HepG2 (cell line): Measurements from ENCODE around the gene FLT3LG. TPM values are rescaled to one million over a fixed set of nuclear protein-coding genes. Genes with fewer than 3 reads are reported as not detected.

Source experiments
- AGO2 ChIP-seq: fragments of 200-400 bp; formaldehyde crosslinking; optimal IDR thresholded peaks from 2 replicates; pipeline ENCODE3; 2017; ENCODE audit warnings: mild to moderate bottlenecking, low read depth, low read length, moderate library complexity
- AKAP8 ChIP-seq: sonication (generic); formaldehyde crosslinking; IDR thresholded peaks from 2 replicates; pipeline ENCODE4 v1.5.1; 2020; ENCODE audit warnings: mild to moderate bottlenecking, missing genetic modification reagents
- DR1 ChIP-seq: sonication (generic); formaldehyde crosslinking; IDR thresholded peaks from 2 replicates; pipeline ENCODE4 v1.8.0; 2021; ENCODE audit warnings: mild to moderate bottlenecking, missing genetic modification reagents, inconsistent platforms
- ELF1 ChIP-seq: sonication (generic); formaldehyde crosslinking; IDR thresholded peaks from 2 replicates; pipeline ENCODE4 v1.4.0; 2020; ENCODE audit warnings: missing genetic modification reagents
- FOXA1 ChIP-seq, 2 experiments: fragments of 450-650 bp in 1 of 2; sonication (generic) in 1 of 2; formaldehyde crosslinking in 1 of 2; IDR thresholded peaks; 2 replicates each; pipeline versions ENCODE4 v1.4.0 to v1.6.1; 2016 to 2020; ENCODE audit warnings: missing genetic modification reagents in 1 of 2
- FOXA3 ChIP-seq: IDR thresholded peaks from 2 replicates; pipeline ENCODE4 v1.6.1; 2016; ENCODE audit warnings: missing genetic modification reagents, missing compliant biosample characterization
- HNRNPL ChIP-seq: fragments of 200-400 bp; formaldehyde crosslinking; IDR thresholded peaks from 2 replicates; pipeline ENCODE4 v1.6.1; 2017; ENCODE audit warnings: mild to moderate bottlenecking, low read depth, low read length
- IRF2 ChIP-seq: IDR thresholded peaks from 2 replicates; pipeline ENCODE4 v1.6.1; 2018; ENCODE audit warnings: missing genetic modification reagents, missing compliant biosample characterization
- KDM2A ChIP-seq: sonication (generic); formaldehyde crosslinking; IDR thresholded peaks from 2 replicates; pipeline ENCODE4 v1.4.0; 2020; ENCODE audit warnings: low read depth, missing genetic modification reagents, borderline replicate concordance
- MED13 ChIP-seq: sonication (generic); formaldehyde crosslinking; IDR thresholded peaks from 2 replicates; pipeline ENCODE4 v1.5.0; 2020; ENCODE audit warnings: missing genetic modification reagents
- MLX ChIP-seq: IDR thresholded peaks from 2 replicates; pipeline ENCODE4 v1.6.1; 2016
- NFIC ChIP-seq: IDR thresholded peaks from 2 replicates; pipeline ENCODE4 v1.6.1; 2012; ENCODE audit warnings: mild to moderate bottlenecking, low read length, inconsistent platforms
- NR2F1 ChIP-seq, 2 experiments: fragments of 450-650 bp in 1 of 2; formaldehyde crosslinking in 1 of 2; IDR thresholded peaks; 2 replicates each; pipeline versions ENCODE4 v1.5.0 to v1.6.1; 2016 to 2020; ENCODE audit warnings: mild to moderate bottlenecking in 1 of 2, missing compliant biosample characterization in 1 of 2, missing genetic modification reagents in 1 of 2, moderate library complexity in 1 of 2
- PAF1 ChIP-seq: IDR thresholded peaks from 2 replicates; pipeline ENCODE4 v1.6.1; 2016; ENCODE audit warnings: missing genetic modification reagents, missing compliant biosample characterization
- PHF5A ChIP-seq: IDR thresholded peaks from one replicate; pipeline ENCODE4 v1.6.1; 2018; ENCODE audit warnings: low read depth, missing genetic modification reagents; ENCODE audit not compliant: unreplicated experiment
- POLR2AphosphoS5 ChIP-seq: IDR thresholded peaks from 2 replicates; pipeline ENCODE4 v1.6.1; 2012; ENCODE audit warnings: low read depth, low read length
- RAD21 ChIP-seq: fragments of 450-650 bp; formaldehyde crosslinking; IDR thresholded peaks from 2 replicates; pipeline ENCODE4 v1.5.0; 2020; ENCODE audit warnings: mild to moderate bottlenecking
- RBM22 ChIP-seq: fragments of 200-400 bp; formaldehyde crosslinking; optimal IDR thresholded peaks from 2 replicates; pipeline ENCODE3; 2017; ENCODE audit warnings: mild to moderate bottlenecking, low read length, moderate library complexity
- SMYD3 ChIP-seq: sonication (generic); formaldehyde crosslinking; IDR thresholded peaks from 2 replicates; pipeline ENCODE4 v1.8.1; 2023; ENCODE audit warnings: mild to moderate bottlenecking, missing genetic modification reagents
- SOX5 ChIP-seq: IDR thresholded peaks from 2 replicates; pipeline ENCODE4 v1.6.1; 2016; ENCODE audit warnings: borderline replicate concordance
- TEAD2 ChIP-seq: sonication (generic); formaldehyde crosslinking; IDR thresholded peaks from 2 replicates; pipeline ENCODE4 v1.9.0; 2021; ENCODE audit warnings: missing genetic modification reagents
- TFE3 ChIP-seq: IDR thresholded peaks from 2 replicates; pipeline ENCODE4 v1.6.1; 2016
- ZC3H4 ChIP-seq: sonication (generic); formaldehyde crosslinking; IDR thresholded peaks from 2 replicates; pipeline ENCODE4 v1.4.0; 2020; ENCODE audit warnings: missing genetic modification reagents, borderline replicate concordance
- ZGPAT ChIP-seq: IDR thresholded peaks from 2 replicates; pipeline ENCODE4 v1.6.1; 2016; ENCODE audit warnings: mild to moderate bottlenecking
- ZNF205 ChIP-seq: IDR thresholded peaks from 2 replicates; pipeline ENCODE4 v1.6.1; 2018; ENCODE audit warnings: missing biosample characterization, missing genetic modification reagents
- ZNF615 ChIP-seq: sonication (generic); formaldehyde crosslinking; IDR thresholded peaks from 2 replicates; pipeline ENCODE4 v1.5.0; 2020; ENCODE audit warnings: mild to moderate bottlenecking, missing genetic modification reagents, borderline replicate concordance
- polyA plus RNA-seq, 8 experiments: library from polyadenylated mRNA; depleted of rRNA in 3 of 8; stranded (reverse) in 7 of 8; unstranded in 1 of 8; fragments of >200 nt; fragmentation: Illumina TruSeq in 4 of 8; extraction: Trizol in 4 of 8; gene quantifications; 2 replicates each; pipeline versions ENCODE4 v1.2.1 to v1.2.3, GENCODE V29; 2011 to 2016; ENCODE audit warnings: low read depth in 4 of 8, missing spikeins in 1 of 8, mixed read lengths in 1 of 8; ENCODE audit not compliant: insufficient read depth in 1 of 8
- total RNA-seq, 5 experiments: library from RNA; depleted of rRNA; stranded (reverse); fragments of >200 nt; fragmentation: Illumina TruSeq; extraction: Trizol; gene quantifications; 2 replicates each; pipeline ENCODE4 v1.2.3, GENCODE V29; 2016; ENCODE audit warnings: low read depth in 1 of 5

FLT3LG gene
- total and polyA plus RNA-seq, 2 of the 13 experiments (the other 11 are each of a cell fraction or from before 2014, with no cell fraction given) = 1.5 to 2.6 TPM

GRCh38 chr19:49492573-49493405 is 18.8 kb downstream of the FLT3LG start (continued):
- TF ChIP-seq HNRNPL (0 out of 2 replicates have a peak, but pooled peaks have one; percentile 31), TEAD2 (CRISPR knock-in tag) (no peak), IRF2 (CRISPR knock-in tag) (no peak), TFE3 (0 out of 2 replicates have a peak, but pooled peaks have one; percentile 19), ELF1 (0 out of 2 replicates have a peak, but pooled peaks have one; percentile 7), KDM2A (CRISPR knock-in tag) (peak; percentile 53; the same call in 1 of the 2 replicates), ZC3H4 (CRISPR knock-in tag) (peak; percentile 57; the same call in 1 of the 2 replicates), MED13 (0 out of 2 replicates have a peak, but pooled peaks have one; percentile 9), AGO2 (peak; percentile 79), POLR2AphosphoS5 (peak; percentile 80), DR1 (CRISPR knock-in tag) (0 out of 2 replicates have a peak, but pooled peaks have one; percentile 10), RAD21 (0 out of 2 replicates have a peak, but pooled peaks have one; percentile 16), ZNF615 (0 out of 2 replicates have a peak, but pooled peaks have one; percentile 41), NFIC (peak; percentile 50), ZGPAT (CRISPR knock-in tag) (0 out of 2 replicates have a peak, but pooled peaks have one; percentile 15), SMYD3 (CRISPR knock-in tag) (0 out of 2 replicates have a peak, but pooled peaks have one; percentile 15), PAF1 (CRISPR knock-in tag) (peak; percentile 95), AKAP8 (CRISPR knock-in tag) (peak; percentile 57; the same call in 1 of the 2 replicates), NR2F1 (CRISPR knock-in tag; IDR thresholded peaks at IDR 0.05) (peak in 1 of 2 experiments; percentile 42; a peak in 1 of 4 replicates), PHF5A (peak; percentile 80), MLX (CRISPR knock-in tag) (0 out of 2 replicates have a peak, but pooled peaks have one; percentile 10), ZNF205 (CRISPR knock-in tag) (peak; percentile 57; the same call in 1 of the 2 replicates), RBM22 (peak; percentile 99), FOXA1 (IDR thresholded peaks at IDR 0.05) (no peak), FOXA1 (CRISPR knock-in tag; IDR thresholded peaks at IDR 0.05) (peak; percentile 79), SOX5 (CRISPR knock-in tag) (0 out of 2 replicates have a peak, but pooled peaks have one; percentile 15), FOXA3 (CRISPR knock-in tag) (peak; percentile 50)
